LNCaP clone FGC (cell line): ENCODE results near the gene HEPHL1.

Source experiments
- DNase-seq: peaks from one replicate; pipeline ENCODE4 v3.0.0-alpha.2; 2011; ENCODE audit warnings: low read depth
- H3K4me3 ChIP-seq: 2 replicates; pipeline ENCODE4 v1.5.1; 2011; ENCODE audit warnings: mild to moderate bottlenecking, low read depth, low read length, control low read depth
- TF ChIP-seq, protein P1 (sequence below): IDR thresholded peaks from 2 replicates; pipeline ENCODE4 v1.5.1; 2012; ENCODE audit warnings: mild to moderate bottlenecking; ENCODE audit not compliant: control insufficient read depth, insufficient read depth; ENCODE audit errors: extremely low read depth

The HEPHL1 gene

GRCh38 chr11:94077552-94078293 is 56.6 kb downstream of the HEPHL1 start:
- TF ChIP-seq, protein P1, sequence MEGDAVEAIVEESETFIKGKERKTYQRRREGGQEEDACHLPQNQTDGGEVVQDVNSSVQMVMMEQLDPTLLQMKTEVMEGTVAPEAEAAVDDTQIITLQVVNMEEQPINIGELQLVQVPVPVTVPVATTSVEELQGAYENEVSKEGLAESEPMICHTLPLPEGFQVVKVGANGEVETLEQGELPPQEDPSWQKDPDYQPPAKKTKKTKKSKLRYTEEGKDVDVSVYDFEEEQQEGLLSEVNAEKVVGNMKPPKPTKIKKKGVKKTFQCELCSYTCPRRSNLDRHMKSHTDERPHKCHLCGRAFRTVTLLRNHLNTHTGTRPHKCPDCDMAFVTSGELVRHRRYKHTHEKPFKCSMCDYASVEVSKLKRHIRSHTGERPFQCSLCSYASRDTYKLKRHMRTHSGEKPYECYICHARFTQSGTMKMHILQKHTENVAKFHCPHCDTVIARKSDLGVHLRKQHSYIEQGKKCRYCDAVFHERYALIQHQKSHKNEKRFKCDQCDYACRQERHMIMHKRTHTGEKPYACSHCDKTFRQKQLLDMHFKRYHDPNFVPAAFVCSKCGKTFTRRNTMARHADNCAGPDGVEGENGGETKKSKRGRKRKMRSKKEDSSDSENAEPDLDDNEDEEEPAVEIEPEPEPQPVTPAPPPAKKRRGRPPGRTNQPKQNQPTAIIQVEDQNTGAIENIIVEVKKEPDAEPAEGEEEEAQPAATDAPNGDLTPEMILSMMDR = no peak
- DNase-seq = no peak
- no peak overlapping the region for H3K4me3 ChIP-seq

DNA sequence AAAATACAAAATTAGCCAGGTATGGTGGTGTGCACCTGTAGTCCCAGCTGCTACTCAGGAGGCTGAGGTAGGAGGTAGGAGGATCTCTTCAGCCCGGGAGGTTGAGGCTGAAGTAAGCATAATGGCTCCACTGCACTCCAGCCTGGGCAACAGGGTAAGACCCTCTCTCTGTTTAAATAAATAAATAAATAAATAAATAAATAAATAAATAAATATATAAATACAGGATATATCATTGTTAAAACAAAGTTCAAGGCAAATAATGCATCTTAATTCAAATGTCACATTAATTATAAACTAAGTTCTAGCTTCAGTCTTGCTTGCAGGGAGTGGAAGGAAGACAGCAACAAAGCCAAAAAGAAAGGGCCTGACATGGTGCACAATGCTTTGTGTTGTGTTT is 63.0 kb downstream of the HEPHL1 start:
- no peak for DNase-seq
- H3K4me3 ChIP-seq = no peak overlapping the region

GRCh38 chr11:94088906-94089305 is 67.8 kb downstream of the HEPHL1 start:
- TF ChIP-seq, protein P1 = no peak
- DNase-seq = no peak
- no peak overlapping the region for H3K4me3 ChIP-seq

More for the DNA sequence above, 63.0 kb downstream of the HEPHL1 start:
- TF ChIP-seq, protein P1 = no peak

DNA sequence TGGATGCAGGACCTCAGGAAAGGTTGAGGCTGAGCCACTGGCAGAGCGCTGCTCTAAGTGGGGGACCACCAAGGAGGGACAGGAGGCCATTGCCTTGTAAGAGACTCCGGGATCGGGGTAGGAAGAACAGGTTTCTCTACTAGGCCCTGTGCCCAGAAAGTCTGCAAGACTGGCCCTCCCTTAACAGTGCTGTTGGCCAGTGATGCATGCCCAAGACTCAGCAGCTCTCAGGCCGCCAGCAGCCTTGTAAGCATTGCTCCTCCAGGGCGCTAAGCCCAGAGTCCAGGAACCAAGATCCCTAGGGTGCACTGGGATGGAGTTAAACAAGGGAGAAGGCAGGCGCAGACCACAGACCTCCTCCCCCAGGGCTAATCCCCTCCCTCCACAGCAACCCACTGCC is 68.2 kb downstream of the HEPHL1 start:
- no peak overlapping the region for H3K4me3 ChIP-seq
- TF ChIP-seq, protein P1 = no peak
- DNase-seq = peak; percentile 25

- DNase-seq = no peak
- TF ChIP-seq, protein P1 = no peak
- H3K4me3 ChIP-seq = no peak overlapping the region
These were observed 69.2 kb downstream of the HEPHL1 start for GRCh38 chr11:94090401-94090800.

GRCh38 chr11:94091091-94091490 is 69.9 kb downstream of the HEPHL1 start:
- H3K4me3 ChIP-seq = no peak overlapping the region
- TF ChIP-seq, protein P1 = no peak
- no peak for DNase-seq

- no peak overlapping the region for H3K4me3 ChIP-seq
- TF ChIP-seq, protein P1 = no peak
- DNase-seq = no peak
These were observed 79.1 kb downstream of the HEPHL1 start for GRCh38 chr11:94100253-94100652.
